CD4-positive, alpha-beta T cell treated with Interleukin-2 at 100 ng/mL for 4 hours (primary cell): ENCODE data around the gene TMEM187.

Experiments used
- DNase-seq: peaks from one replicate; pipeline ENCODE4 v3.0.0-alpha.2; 2020; ENCODE audit warnings: low spot score

The TMEM187 gene

GRCh38 chrX:154019633-154020528, 47.3 kb downstream of the TMEM187 start, which contains the start of gene IRAK1:
Gene IRAK1, minus strand, starts transcription at chrX:154019902. Its CDS starts 90 bp downstream, at chrX:154019812.
- DNase-seq = peak; percentile 45

- no peak for DNase-seq
These were observed 48.1 kb downstream of the TMEM187 start for GRCh38 chrX:154020536-154021115.

- no peak for DNase-seq
These were observed 48.6 kb downstream of the TMEM187 start for GRCh38 chrX:154021131-154021611.

GRCh38 chrX:154022108-154022507, 49.6 kb downstream of the TMEM187 start:
- DNase-seq = no peak

- no peak for DNase-seq
These were observed 50.9 kb downstream of the TMEM187 start for GRCh38 chrX:154023276-154024000.

GRCh38 chrX:154024271-154024670, 51.7 kb downstream of the TMEM187 start:
- DNase-seq = no peak

- DNase-seq = no peak
These were observed 52.7 kb downstream of the TMEM187 start for GRCh38 chrX:154025230-154025629.

GRCh38 chrX:154026136-154027021, 53.8 kb downstream of the TMEM187 start:
- no peak for DNase-seq

- no peak for DNase-seq
These were observed 54.5 kb downstream of the TMEM187 start for GRCh38 chrX:154027022-154027402.

- no peak for DNase-seq
These were observed 55.4 kb downstream of the TMEM187 start for GRCh38 chrX:154027986-154028385.

GRCh38 chrX:154028502-154029184, 56.1 kb downstream of the TMEM187 start:
- DNase-seq = no peak

- no peak for DNase-seq
These were observed 56.9 kb downstream of the TMEM187 start for GRCh38 chrX:154029439-154029838.

- DNase-seq = no peak
These were observed 57.7 kb downstream of the TMEM187 start for GRCh38 chrX:154030266-154030665.

GRCh38 chrX:154030715-154031305, 58.3 kb downstream of the TMEM187 start:
- DNase-seq = no peak

GRCh38 chrX:154032160-154032559, 59.6 kb downstream of the TMEM187 start:
- DNase-seq = no peak

GRCh38 chrX:154032653-154033052, 60.1 kb downstream of the TMEM187 start:
- DNase-seq = no peak
